Anterior cingulate cortex (tissue), 58 donors: ENCODE measurements around the gene CDH4.
A peak's percentile ranks its signal among the peaks of the same experiment; 100 is the strongest.

Source experiments
- DNase-seq, 58 donors: peaks; one replicate each; lab custom pipeline; 2025; lab: John Stamatoyannopoulos, UW

The CDH4 gene

DNA sequence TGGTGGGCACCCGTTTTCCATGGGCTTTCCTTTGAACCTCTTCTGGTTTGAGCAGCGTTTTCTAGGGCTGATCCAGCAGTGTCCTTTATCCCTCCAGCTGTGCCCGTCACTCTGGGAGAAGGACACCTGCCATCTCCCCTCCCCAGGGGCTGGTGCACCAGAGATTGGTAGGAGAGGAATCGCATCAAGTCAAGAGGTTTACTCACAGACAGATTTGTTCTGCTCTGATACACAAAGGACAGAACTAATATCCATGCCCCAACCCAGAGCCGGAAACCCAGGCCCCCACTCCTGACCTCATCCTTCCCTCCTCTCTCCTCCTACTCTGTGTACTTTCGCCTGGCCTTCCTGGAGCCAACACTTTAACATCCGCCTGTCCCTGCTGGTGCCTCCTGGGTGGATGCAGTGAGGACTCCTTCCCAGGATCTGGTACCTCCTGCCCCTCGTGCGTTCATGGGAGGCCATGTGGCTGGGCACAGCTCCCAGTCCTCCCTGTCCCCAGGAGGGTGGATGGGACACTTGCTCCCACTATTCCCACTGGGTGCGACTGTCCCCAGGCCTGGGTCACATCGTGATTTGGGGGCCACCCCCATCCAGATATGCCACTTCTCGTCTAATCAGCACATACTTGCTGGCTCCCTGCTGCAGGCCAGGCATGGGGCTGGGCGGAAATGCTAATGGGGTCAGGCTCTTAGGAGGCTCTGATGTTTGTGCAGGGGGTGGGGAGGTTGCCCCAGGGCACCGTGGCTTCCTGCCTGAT lies 286.3 kb downstream of the CDH4 start:
- DNase-seq, result no peak

GRCh38 chr20:61538943-61539265 lies 286.8 kb downstream of the CDH4 start:
- no peak for DNase-seq

GRCh38 chr20:61539706-61540360 lies 287.8 kb downstream of the CDH4 start:
- DNase-seq, result no peak

GRCh38 chr20:61541537-61541936 lies 289.5 kb downstream of the CDH4 start:
- DNase-seq, result no peak

DNA sequence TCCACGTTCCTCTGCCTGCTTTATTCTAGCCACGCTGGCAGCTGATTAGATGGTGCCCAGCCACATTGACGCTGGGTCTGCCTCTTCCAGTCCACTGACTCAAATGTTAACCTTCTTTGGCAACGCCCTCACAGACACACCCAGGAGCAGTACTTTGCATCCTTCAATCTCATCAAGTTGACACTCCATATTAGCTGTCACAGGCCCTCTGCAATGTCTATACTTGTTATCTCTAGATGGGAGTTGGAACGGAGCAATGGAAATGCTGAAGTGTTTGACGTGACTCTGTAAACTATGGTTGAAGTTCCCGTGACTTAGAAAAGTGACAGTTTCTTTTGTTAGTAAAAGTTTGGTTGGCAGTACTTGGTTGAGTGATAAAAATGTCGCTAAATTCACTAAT lies 291.0 kb downstream of the CDH4 start:
- no peak for DNase-seq

GRCh38 chr20:61543931-61544745 lies 292.1 kb downstream of the CDH4 start:
- no peak for DNase-seq

GRCh38 chr20:61544910-61545889 lies 293.1 kb downstream of the CDH4 start:
- peak in 10 of 58 donors; percentile 4 to 39 (median 16) for DNase-seq

DNA sequence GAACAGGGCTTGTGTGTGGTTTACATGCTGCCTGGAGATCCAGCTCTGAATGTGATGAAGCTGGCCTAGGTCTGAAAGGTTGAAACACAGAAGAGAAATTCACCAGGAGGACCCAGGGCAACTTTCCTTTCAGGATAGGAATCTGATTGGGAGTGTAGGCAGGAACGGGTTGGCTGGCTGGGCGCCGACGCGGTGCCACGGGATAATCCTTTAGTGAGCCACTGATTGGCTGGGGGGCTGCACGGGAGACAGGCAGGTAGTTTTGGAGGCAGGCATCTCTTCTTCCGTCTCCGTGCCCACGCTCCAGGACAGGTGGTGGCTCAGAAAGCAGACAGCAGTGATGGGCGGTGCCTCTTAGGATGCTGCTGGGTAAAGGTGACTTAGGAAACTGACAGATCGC lies 294.6 kb downstream of the CDH4 start:
- no peak for DNase-seq

GRCh38 chr20:61548069-61548468 lies 296.0 kb downstream of the CDH4 start:
- no peak for DNase-seq

DNA sequence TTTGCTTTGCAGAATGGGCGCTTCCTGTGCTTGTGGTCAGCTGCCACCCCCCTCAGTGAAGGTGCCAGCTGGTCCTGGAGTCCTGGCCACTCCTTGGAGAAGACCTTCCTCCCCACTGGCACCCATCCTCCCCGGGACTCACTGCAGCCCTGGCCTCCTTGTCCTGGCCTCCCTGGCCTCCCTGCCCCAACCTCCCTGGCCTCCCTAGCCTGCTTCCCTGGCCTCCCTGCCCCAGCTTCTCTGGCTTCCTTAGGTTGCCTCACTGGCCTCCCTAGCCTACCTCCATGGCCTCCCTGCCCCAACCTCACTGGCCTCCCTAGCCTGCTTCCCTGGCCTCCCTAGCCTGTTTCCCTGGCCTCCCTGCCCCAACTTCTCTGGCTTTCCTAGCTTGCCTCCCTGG lies 297.8 kb downstream of the CDH4 start:
- DNase-seq, result no peak

- DNase-seq, result no peak
These were observed 299.3 kb downstream of the CDH4 start for GRCh38 chr20:61551401-61551800.

GRCh38 chr20:61554617-61555016 lies 302.6 kb downstream of the CDH4 start:
- no peak for DNase-seq

DNA sequence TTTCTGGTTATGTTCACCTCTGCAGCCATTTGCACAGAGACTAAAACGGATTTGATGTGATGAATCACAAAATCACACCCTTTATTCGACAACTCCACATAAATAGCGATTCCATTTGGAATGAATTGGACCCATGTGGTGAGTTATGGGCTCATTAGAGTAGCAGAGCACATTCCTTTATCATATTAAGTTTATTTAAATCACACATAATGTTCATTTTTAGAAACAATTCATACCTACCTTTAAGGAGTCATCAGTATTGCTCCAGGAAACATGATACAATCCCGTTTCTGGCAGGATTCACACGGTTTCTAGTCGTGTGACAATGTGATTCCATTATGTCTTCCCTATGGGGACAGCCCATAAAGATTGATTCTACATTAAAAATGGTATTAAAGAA lies 303.5 kb downstream of the CDH4 start:
- DNase-seq, result no peak

DNA sequence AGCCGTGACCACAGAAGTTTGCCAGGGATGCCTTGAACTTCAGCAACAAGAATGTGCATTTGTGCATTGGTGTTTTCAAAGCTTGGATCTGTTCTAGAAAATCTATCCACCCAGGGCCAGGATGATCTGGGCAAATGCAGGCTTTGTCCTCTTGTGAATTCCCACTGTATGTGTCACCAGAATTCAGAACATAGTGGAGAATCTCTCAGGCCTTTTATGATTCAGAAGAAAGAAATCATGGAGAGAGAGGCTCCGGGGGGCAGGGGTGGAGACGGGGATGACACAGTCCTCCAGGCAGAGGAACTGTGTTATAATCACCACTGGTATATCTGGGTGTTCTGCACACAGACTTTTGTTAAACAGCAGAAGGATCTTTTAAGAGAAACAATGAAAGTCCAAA lies 304.1 kb downstream of the CDH4 start:
- DNase-seq, result no peak

DNA sequence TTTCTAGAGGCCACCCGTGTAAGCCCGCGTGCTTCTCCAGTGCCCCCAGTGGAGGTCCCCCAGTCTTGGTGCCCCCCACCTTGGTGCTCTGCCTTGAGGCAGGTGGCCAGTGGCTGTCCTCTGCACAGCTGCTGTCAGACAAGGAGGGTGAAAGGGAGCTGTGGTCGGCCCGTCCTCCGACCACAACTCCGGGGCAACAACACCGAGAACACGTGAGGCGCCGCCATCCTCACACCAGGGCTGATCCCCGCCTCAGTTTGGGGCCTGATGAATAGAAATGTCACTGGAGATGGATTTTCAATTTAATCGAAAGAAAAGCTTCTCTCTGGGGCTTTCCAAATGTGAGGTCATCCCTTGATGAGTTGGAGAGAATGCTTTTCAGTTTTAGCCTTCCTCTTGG lies 304.6 kb downstream of the CDH4 start:
- no peak for DNase-seq

DNA sequence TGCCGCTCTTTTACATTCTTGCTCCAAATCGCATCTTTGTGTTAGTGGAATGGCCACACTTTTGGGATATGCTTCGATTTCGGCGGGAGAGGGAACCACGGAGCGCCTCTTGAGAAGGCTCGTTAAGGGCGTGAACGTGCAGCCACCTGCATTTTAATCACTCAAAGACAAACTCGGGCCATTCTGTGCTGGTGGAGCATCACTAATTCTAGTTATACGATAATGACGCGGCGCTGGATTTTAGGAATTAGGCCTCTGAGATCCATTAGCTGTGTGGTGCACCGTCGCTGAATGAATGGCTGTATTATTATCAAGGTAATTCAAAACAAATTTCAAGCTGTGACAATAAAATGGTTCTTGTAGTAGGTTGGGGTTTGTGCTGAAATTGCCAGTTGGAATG lies 305.6 kb downstream of the CDH4 start:
- peak in 1 of 58 donors; percentile 7 for DNase-seq

DNA sequence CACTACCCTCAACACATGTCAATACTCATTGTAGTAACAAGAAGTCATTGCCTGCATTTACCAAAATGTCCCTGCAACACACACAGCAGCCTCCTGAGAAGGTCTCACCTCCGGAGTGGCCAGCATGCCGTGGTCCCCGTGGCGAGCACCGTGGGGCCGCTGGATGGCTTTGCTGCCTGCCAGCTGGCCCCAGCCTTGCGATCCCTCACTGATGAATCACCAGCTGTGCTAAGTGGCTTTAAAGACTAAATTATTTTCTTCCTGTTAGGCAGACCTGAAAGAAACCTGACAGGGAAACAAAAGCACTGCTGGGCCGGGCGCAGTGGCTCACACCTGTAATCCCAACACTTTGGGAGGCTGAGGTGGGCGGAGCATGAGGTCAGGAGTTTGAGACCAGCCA lies 306.7 kb downstream of the CDH4 start:
- no peak for DNase-seq

DNA sequence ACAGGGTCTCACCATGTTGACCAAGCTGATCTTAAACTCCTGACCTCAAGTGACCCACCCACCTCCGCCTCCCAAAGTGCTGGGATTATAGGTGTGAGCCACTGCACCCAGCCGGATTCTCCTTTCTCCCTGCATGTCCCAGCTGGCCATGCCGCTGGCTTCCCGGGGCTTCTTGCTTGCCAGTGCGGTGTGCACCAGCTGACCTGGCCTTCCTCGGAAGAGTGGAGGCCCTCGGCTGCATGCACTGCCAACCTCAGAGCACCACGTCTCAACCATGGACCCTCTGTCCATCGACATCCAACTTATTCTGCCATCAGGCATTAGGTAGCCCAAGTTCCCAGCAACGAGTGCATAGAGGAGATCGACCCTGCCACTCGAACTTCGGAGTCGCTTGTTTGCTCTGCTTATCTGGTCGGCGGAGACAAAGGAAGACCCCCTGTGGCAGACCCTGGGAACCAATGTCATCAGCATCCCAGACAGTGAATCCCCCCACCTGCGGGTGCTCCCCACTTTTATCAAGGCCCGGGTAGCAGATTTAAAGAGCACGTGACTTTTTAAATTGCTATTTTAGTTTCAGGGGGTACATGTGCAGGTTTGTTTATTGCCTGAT lies 307.8 kb downstream of the CDH4 start:
- no peak for DNase-seq

GRCh38 chr20:61560361-61560853 lies 308.3 kb downstream of the CDH4 start:
- DNase-seq, result peak in 12 of 58 donors; percentile 3 to 45 (median 16)
